H9 (cell line): ENCODE results near the gene TGFB3. TPM values are rescaled to one million over a fixed set of nuclear protein-coding genes. Genes with fewer than 3 reads are reported as not detected.

Source experiments
- DNase-seq: peaks from one replicate; pipeline ENCODE4 v3.0.0-alpha.2; 2017
- H2AFZ ChIP-seq: one replicate; pipeline ENCODE4 v1.6.1; 2013; ENCODE audit warnings: mild to moderate bottlenecking, low read length, control low read depth, moderate library complexity
- H2AK5ac ChIP-seq: 2 replicates; pipeline ENCODE4 v1.6.1; 2013; ENCODE audit warnings: low read length, control low read depth, mixed read lengths; ENCODE audit not compliant: insufficient read length
- H2BK120ac ChIP-seq: one replicate; pipeline ENCODE4 v1.6.1; 2013; ENCODE audit warnings: low read depth, mild to moderate bottlenecking, low read length, control low read depth, inconsistent platforms; ENCODE audit not compliant: poor library complexity, severe bottlenecking
- H2BK12ac ChIP-seq: 2 replicates; pipeline ENCODE4 v1.6.1; 2013; ENCODE audit warnings: low read length, control low read depth, mixed read lengths, low read depth; ENCODE audit not compliant: insufficient read length
- H2BK15ac ChIP-seq: 2 replicates; pipeline ENCODE4 v1.6.1; 2013; ENCODE audit warnings: low read depth, low read length, control low read depth
- H2BK20ac ChIP-seq: one replicate; pipeline ENCODE4 v1.6.1; 2013; ENCODE audit warnings: low read depth, mild to moderate bottlenecking, low read length, control low read depth, inconsistent platforms; ENCODE audit not compliant: poor library complexity, severe bottlenecking
- H2BK5ac ChIP-seq: 2 replicates; pipeline ENCODE4 v1.6.1; 2013; ENCODE audit warnings: low read length, control low read depth, mixed read lengths; ENCODE audit not compliant: insufficient read length
- H3K14ac ChIP-seq: 2 replicates; pipeline ENCODE4 v1.6.1; 2013; ENCODE audit warnings: low read length, control low read depth; ENCODE audit not compliant: insufficient read depth
- H3K18ac ChIP-seq: 2 replicates; pipeline ENCODE4 v1.6.1; 2013; ENCODE audit warnings: low read depth, mild to moderate bottlenecking, mixed read lengths, low read length, control low read depth; ENCODE audit not compliant: insufficient read length
- H3K23ac ChIP-seq: 2 replicates; pipeline ENCODE4 v1.6.1; 2013; ENCODE audit warnings: low read length, control low read depth, mixed read lengths, low read depth; ENCODE audit not compliant: insufficient read length
- H3K23me2 ChIP-seq: 2 replicates; pipeline ENCODE4 v1.6.1; 2013; ENCODE audit warnings: low read depth, mild to moderate bottlenecking, mixed read lengths, low read length, control low read depth; ENCODE audit not compliant: insufficient read length, poor library complexity, severe bottlenecking
- H3K27ac ChIP-seq: 2 replicates; pipeline ENCODE4 v1.5.1; 2013; ENCODE audit warnings: low read length, control low read depth, mixed read lengths, low read depth; ENCODE audit not compliant: insufficient read length
- H3K27me3 ChIP-seq: 2 replicates; pipeline ENCODE4 v1.6.1; 2013; ENCODE audit warnings: low read length, control low read depth, inconsistent platforms; ENCODE audit not compliant: insufficient read depth
- H3K4ac ChIP-seq: 2 replicates; pipeline ENCODE4 v1.6.1; 2013; ENCODE audit warnings: low read depth, mild to moderate bottlenecking, control low read depth, inconsistent platforms, low read length, moderate library complexity
- H3K4me1 ChIP-seq: 2 replicates; pipeline ENCODE4 v1.6.1; 2013; ENCODE audit warnings: low read length, control low read depth, inconsistent platforms; ENCODE audit not compliant: insufficient read depth
- H3K4me2 ChIP-seq: 2 replicates; pipeline ENCODE4 v1.6.1; 2013; ENCODE audit warnings: low read length, control low read depth, mixed read lengths; ENCODE audit not compliant: insufficient read length, insufficient read depth
- H3K56ac ChIP-seq: 2 replicates; pipeline ENCODE4 v1.6.1; 2013; ENCODE audit warnings: low read depth, mild to moderate bottlenecking, mixed read lengths, low read length, control low read depth; ENCODE audit not compliant: insufficient read length
- H3K79me1 ChIP-seq: 2 replicates; pipeline ENCODE4 v1.6.1; 2013; ENCODE audit warnings: low read depth, mild to moderate bottlenecking, moderate library complexity, low read length, control low read depth, inconsistent platforms; ENCODE audit not compliant: insufficient read depth, poor library complexity, severe bottlenecking
- H3K79me2 ChIP-seq: 2 replicates; pipeline ENCODE4 v1.6.1; 2013; ENCODE audit warnings: low read length, control low read depth, inconsistent platforms; ENCODE audit not compliant: insufficient read depth
- H3K9ac ChIP-seq: 2 replicates; pipeline ENCODE4 v1.6.1; 2013; ENCODE audit warnings: low read length, control low read depth, mixed read lengths; ENCODE audit not compliant: insufficient read length; ENCODE audit errors: extremely low read depth
- H3K9me3 ChIP-seq: one replicate; pipeline ENCODE4 v1.6.1; 2013; ENCODE audit warnings: low read depth, low read length, inconsistent platforms; ENCODE audit not compliant: control insufficient read depth
- H3T11ph ChIP-seq: one replicate; pipeline ENCODE4 v1.6.1; 2013; ENCODE audit warnings: mild to moderate bottlenecking, low read length, control low read depth, inconsistent platforms
- H4K20me1 ChIP-seq: one replicate; pipeline ENCODE4 v1.6.1; 2013; ENCODE audit not compliant: control insufficient read depth, insufficient read length, insufficient read depth
- H4K5ac ChIP-seq: 2 replicates; pipeline ENCODE4 v1.6.1; 2013; ENCODE audit warnings: low read depth, mild to moderate bottlenecking, mixed read lengths, low read length, control low read depth; ENCODE audit not compliant: insufficient read length
- H4K8ac ChIP-seq: replicated peaks from 2 replicates; pipeline ENCODE4 v1.6.1; 2013; ENCODE audit warnings: low read length, control low read depth, mixed read lengths, low read depth; ENCODE audit not compliant: insufficient read length
- H4K91ac ChIP-seq: 2 replicates; pipeline ENCODE4 v1.6.1; 2013; ENCODE audit warnings: low read depth, mild to moderate bottlenecking, moderate library complexity, mixed read lengths, low read length, control low read depth; ENCODE audit not compliant: insufficient read length
- H3K27ac Mint-ChIP-seq, 3 experiments: 2 replicates in 2 of 3; 3 replicates in 1 of 3; pipeline ENCODE4 v1.8.0; 2020 to 2021; ENCODE audit warnings: mixed read lengths in 3 of 3, mild to moderate bottlenecking in 1 of 3, moderate library complexity in 1 of 3
- H3K27me3 Mint-ChIP-seq: 2 replicates; pipeline ENCODE4 v1.8.0; 2021; ENCODE audit warnings: low read depth, mild to moderate bottlenecking, moderate library complexity, mixed read lengths
- H3K36me3 Mint-ChIP-seq, 3 experiments: 2 replicates in 2 of 3; 3 replicates in 1 of 3; pipeline ENCODE4 v1.8.0; 2020 to 2021; ENCODE audit warnings: low read depth in 3 of 3, mixed read lengths in 3 of 3; ENCODE audit not compliant: insufficient read depth in 1 of 3
- H3K4me1 Mint-ChIP-seq, 2 experiments: 2 replicates each; pipeline ENCODE4 v1.8.0; 2020; ENCODE audit warnings: mixed read lengths in 2 of 2
- H3K4me3 Mint-ChIP-seq, 2 experiments: 2 replicates in 1 of 2; 3 replicates in 1 of 2; pipeline ENCODE4 v1.8.0; 2020 to 2021; ENCODE audit warnings: mild to moderate bottlenecking in 2 of 2, mixed read lengths in 2 of 2, moderate library complexity in 1 of 2
- H3K9me3 Mint-ChIP-seq, 2 experiments: 2 replicates in 1 of 2; 3 replicates in 1 of 2; pipeline ENCODE4 v1.8.0; 2020; ENCODE audit warnings: mild to moderate bottlenecking in 2 of 2, mixed read lengths in 2 of 2, moderate library complexity in 1 of 2
- WGBS: extraction: QIAGEN DNeasy Blood & Tissue Kit; methylation state at CpG from one replicate; pipeline ENCODE4 v1.1.7; 2013; ENCODE audit warnings: missing lambda C conversion rate, low lambda C conversion rate, mixed read lengths; ENCODE audit not compliant: insufficient read length; ENCODE audit errors: extremely low coverage; 5-methylcytosine and 5-hydroxymethylcytosine counted together
- total RNA-seq: library from RNA; stranded (reverse); gene quantifications from 2 replicates; pipeline ENCODE4 v1.2.1, GENCODE V29; 2021
- TF ChIP-seq, protein P1 (sequence below): fragments of 200-600 bp; sonication (generic); conservative IDR thresholded peaks from 3 replicates; pipeline ENCODE4 v1.8.0; 2021; ENCODE audit warnings: antibody characterized with exemption, mild to moderate bottlenecking

The TGFB3 gene
- total RNA-seq, 1 experiment from 2014 or later = 0.37 TPM

DNA sequence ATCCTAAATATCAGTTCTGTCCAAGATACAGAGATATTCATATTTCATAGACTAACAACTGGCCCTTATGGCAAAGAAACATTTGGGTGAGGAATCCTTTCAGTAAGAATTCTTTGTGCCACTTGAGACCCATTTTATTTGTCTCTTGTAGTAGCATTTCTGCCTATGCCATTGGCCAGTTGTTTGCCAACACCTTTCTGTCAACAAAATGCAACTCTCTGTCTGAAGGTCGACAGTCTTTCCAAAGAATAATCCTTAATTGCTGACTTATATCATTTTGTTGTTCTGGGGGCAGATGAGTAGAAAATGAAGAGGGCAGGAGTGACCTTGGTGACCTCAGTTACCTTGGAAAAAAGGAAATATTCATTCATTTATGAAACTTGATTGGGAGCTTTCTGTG, 14.7 kb upstream of the TGFB3 start:
- Histone ChIP-seq H2AFZ (no peak overlapping the region), H2BK15ac (no peak overlapping the region), H3K27ac (no peak overlapping the region), H3K79me1 (no peaks in the 10 kb centered on the region), H2BK5ac (no peak overlapping the region), H2AK5ac (no peak overlapping the region), H4K91ac (no peak overlapping the region), H3K9me3 (no peaks in the 10 kb centered on the region), H3K23me2 (no peaks in the 10 kb centered on the region), H3K4me2 (no peak overlapping the region), H3K4me1 (no peaks in the 10 kb centered on the region), H4K5ac (no peak overlapping the region), H3K56ac (no peak overlapping the region), H4K20me1 (no peaks in the 10 kb centered on the region), H2BK20ac (no peak overlapping the region), H3K18ac (no peak overlapping the region), H3K14ac (no peak overlapping the region), H3K23ac (no peak overlapping the region), H4K8ac (no peak overlapping the region), H2BK12ac (no peak overlapping the region), H3T11ph (no peak overlapping the region), H3K27me3 (no peaks in the 10 kb centered on the region), H3K4ac (no peak overlapping the region), H3K79me2 (no peaks in the 10 kb centered on the region), H2BK120ac (no peak overlapping the region), H3K9ac (no peak overlapping the region)
- WGBS = no CpG with 5 or more reads among the region's 1 CpG
- no peak overlapping the region for H3K4me3 Mint-ChIP-seq
- H3K36me3 Mint-ChIP-seq = peaks cover 10 to 31% (median 30%) of the 10 kb centered on the region in 3 experiments
- H3K9me3 Mint-ChIP-seq = no peaks in the 10 kb centered on the region
- no peak for DNase-seq
- TF ChIP-seq, protein P1, sequence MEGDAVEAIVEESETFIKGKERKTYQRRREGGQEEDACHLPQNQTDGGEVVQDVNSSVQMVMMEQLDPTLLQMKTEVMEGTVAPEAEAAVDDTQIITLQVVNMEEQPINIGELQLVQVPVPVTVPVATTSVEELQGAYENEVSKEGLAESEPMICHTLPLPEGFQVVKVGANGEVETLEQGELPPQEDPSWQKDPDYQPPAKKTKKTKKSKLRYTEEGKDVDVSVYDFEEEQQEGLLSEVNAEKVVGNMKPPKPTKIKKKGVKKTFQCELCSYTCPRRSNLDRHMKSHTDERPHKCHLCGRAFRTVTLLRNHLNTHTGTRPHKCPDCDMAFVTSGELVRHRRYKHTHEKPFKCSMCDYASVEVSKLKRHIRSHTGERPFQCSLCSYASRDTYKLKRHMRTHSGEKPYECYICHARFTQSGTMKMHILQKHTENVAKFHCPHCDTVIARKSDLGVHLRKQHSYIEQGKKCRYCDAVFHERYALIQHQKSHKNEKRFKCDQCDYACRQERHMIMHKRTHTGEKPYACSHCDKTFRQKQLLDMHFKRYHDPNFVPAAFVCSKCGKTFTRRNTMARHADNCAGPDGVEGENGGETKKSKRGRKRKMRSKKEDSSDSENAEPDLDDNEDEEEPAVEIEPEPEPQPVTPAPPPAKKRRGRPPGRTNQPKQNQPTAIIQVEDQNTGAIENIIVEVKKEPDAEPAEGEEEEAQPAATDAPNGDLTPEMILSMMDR = no peak
- no peaks in the 10 kb centered on the region for H3K27me3 Mint-ChIP-seq
- H3K4me1 Mint-ChIP-seq = no peaks in the 10 kb centered on the region
- H3K27ac Mint-ChIP-seq = no peak overlapping the region
